ENCODE results near the gene BDKRB2.
A peak's percentile ranks its signal among the peaks of the same experiment; 100 is the strongest.

The BDKRB2 gene

DNA sequence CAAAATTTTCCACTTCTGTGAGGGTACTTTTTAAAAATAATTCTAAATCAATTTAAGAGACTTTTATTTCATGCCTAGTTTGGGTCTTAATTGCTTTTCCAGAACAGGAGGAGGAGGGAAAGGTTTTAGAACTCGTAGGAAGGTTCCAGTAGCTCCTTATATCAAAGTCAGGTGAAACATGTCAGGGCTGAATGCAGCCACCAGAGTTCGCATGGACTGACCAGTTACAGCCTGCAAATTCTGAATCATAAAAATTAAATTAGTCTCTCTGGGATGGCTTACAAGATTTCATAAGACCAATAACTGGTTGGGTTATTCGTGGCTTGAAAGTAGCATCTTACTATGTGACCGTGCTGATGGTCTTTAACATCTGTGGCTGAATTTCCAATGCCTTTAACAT lies 51.8 kb downstream of the BDKRB2 start:
- Histone ChIP-seq H3K4me1 (ENCODE audit: control insufficient read depth in 5 of 5, insufficient read depth in 5 of 5, low read length in 5 of 5) (peaks cover 0 to 19% (median 6%) of the 10 kb centered on the region in 5 donors), H3K4me3 (ENCODE audit: low read depth in 1 of 5, low read length in 5 of 5) (no peak overlapping the region), H3K9me3 (ENCODE audit: control insufficient read depth in 5 of 5, low read length in 5 of 5) (peaks cover 0 to 4% (median 0%) of the 10 kb centered on the region in 5 donors), H3K9ac (ENCODE audit: low read length in 5 of 5) (no peak overlapping the region), H3K27me3 (ENCODE audit: control insufficient read depth in 5 of 5, insufficient read depth in 4 of 5, low read length in 5 of 5) (peaks cover 0 to 11% (median 2%) of the 10 kb centered on the region in 5 donors), H3K27ac (ENCODE audit: low read depth, low read length) (peak overlapping the region; percentile 12), H3K36me3 (ENCODE audit: control insufficient read depth in 5 of 5, insufficient read depth in 5 of 5, low read length in 5 of 5) (no peaks in the 10 kb centered on the region)

DNA sequence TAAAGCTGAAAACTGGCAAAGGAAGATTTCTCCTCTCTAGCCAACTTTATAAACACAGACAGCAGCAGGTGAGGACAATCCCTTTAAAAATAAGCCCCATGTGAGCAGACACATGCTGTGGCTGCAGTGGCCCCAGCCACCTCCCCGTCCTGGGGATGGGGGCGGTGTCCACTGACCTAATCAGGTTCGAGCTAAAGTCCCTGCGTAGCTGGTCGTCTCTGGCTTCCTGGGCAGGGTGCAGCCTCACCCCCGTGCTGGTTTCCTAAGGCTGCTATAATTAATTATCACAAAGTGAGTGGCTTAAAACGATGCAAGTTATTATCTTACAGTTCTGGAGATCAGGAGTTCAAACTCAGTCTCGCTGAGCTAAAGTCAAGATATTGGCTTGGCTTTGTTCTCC lies 52.4 kb downstream of the BDKRB2 start:
- peaks cover 0 to 15% (median 5%) of the 10 kb centered on the region in 5 donors for H3K27me3 ChIP-seq (ENCODE audit: control insufficient read depth in 5 of 5, insufficient read depth in 4 of 5, low read length in 5 of 5)
- H3K9me3 ChIP-seq (ENCODE audit: control insufficient read depth in 5 of 5, low read length in 5 of 5), result peaks cover 0 to 4% (median 0%) of the 10 kb centered on the region in 5 donors
- H3K36me3 ChIP-seq (ENCODE audit: control insufficient read depth in 5 of 5, insufficient read depth in 5 of 5, low read length in 5 of 5), result no peaks in the 10 kb centered on the region
- H3K9ac ChIP-seq (ENCODE audit: low read length in 5 of 5), result no peak overlapping the region
- no peak overlapping the region for H3K4me3 ChIP-seq (ENCODE audit: low read depth in 1 of 5, low read length in 5 of 5)
- peaks cover 0 to 19% (median 6%) of the 10 kb centered on the region in 5 donors for H3K4me1 ChIP-seq (ENCODE audit: control insufficient read depth in 5 of 5, insufficient read depth in 5 of 5, low read length in 5 of 5)
- no peak overlapping the region for H3K27ac ChIP-seq (ENCODE audit: low read depth, low read length)

DNA sequence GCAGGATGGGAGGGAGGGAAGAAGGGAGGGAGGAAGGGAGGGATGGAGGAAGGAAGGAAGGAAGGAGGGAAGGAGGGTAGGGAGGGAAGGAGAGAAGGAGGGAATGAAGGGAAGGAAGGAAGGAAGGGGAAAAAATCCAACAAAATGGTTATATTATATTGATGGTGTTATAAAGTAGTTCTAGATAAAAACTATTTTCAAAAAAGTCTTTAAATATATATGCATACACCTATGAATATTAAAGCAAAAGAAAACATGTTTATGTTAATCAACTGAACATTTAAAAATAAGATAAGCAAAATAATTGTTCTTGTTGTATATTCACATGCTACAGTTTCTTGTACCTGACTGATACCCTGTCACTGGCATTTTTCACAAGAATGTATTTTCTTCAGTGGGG lies 53.3 kb downstream of the BDKRB2 start:
- Histone ChIP-seq H3K4me3 (ENCODE audit: low read depth in 1 of 5, low read length in 5 of 5) (no peak overlapping the region), H3K9ac (ENCODE audit: low read length in 5 of 5) (no peak overlapping the region), H3K36me3 (ENCODE audit: control insufficient read depth in 5 of 5, insufficient read depth in 5 of 5, low read length in 5 of 5) (no peaks in the 10 kb centered on the region), H3K4me1 (ENCODE audit: control insufficient read depth in 5 of 5, insufficient read depth in 5 of 5, low read length in 5 of 5) (peaks cover 0 to 19% (median 6%) of the 10 kb centered on the region in 5 donors), H3K27ac (ENCODE audit: low read depth, low read length) (no peak overlapping the region), H3K27me3 (ENCODE audit: control insufficient read depth in 5 of 5, insufficient read depth in 4 of 5, low read length in 5 of 5) (peaks cover 0 to 16% (median 5%) of the 10 kb centered on the region in 5 donors), H3K9me3 (ENCODE audit: control insufficient read depth in 5 of 5, low read length in 5 of 5) (peaks cover 0 to 4% (median 0%) of the 10 kb centered on the region in 5 donors)

GRCh38 chr14:96260341-96260821 lies 55.7 kb downstream of the BDKRB2 start:
- H3K9me3 ChIP-seq (ENCODE audit: control insufficient read depth in 5 of 5, low read length in 5 of 5), result peaks cover 0 to 4% (median 0%) of the 10 kb centered on the region in 5 donors
- H3K4me3 ChIP-seq (ENCODE audit: low read depth in 1 of 5, low read length in 5 of 5), result no peak overlapping the region
- peaks cover 0 to 9% (median 4%) of the 10 kb centered on the region in 5 donors for H3K27me3 ChIP-seq (ENCODE audit: control insufficient read depth in 5 of 5, insufficient read depth in 4 of 5, low read length in 5 of 5)
- H3K27ac ChIP-seq (ENCODE audit: low read depth, low read length), result no peak overlapping the region
- H3K9ac ChIP-seq (ENCODE audit: low read length in 5 of 5), result no peak overlapping the region
- H3K4me1 ChIP-seq (ENCODE audit: control insufficient read depth in 5 of 5, insufficient read depth in 5 of 5, low read length in 5 of 5), result peaks cover 0 to 17% (median 6%) of the 10 kb centered on the region in 5 donors
- H3K36me3 ChIP-seq (ENCODE audit: control insufficient read depth in 5 of 5, insufficient read depth in 5 of 5, low read length in 5 of 5), result no peaks in the 10 kb centered on the region

- H3K36me3 ChIP-seq (ENCODE audit: control insufficient read depth in 5 of 5, insufficient read depth in 5 of 5, low read length in 5 of 5), result no peaks in the 10 kb centered on the region
- no peak overlapping the region for H3K4me3 ChIP-seq (ENCODE audit: low read depth in 1 of 5, low read length in 5 of 5)
- no peak overlapping the region for H3K27ac ChIP-seq (ENCODE audit: low read depth, low read length)
- H3K4me1 ChIP-seq (ENCODE audit: control insufficient read depth in 5 of 5, insufficient read depth in 5 of 5, low read length in 5 of 5), result peaks cover 0 to 10% (median under 1%) of the 10 kb centered on the region in 5 donors
- H3K27me3 ChIP-seq (ENCODE audit: control insufficient read depth in 5 of 5, insufficient read depth in 4 of 5, low read length in 5 of 5), result peaks cover 0 to 9% (median 4%) of the 10 kb centered on the region in 5 donors
- no peak overlapping the region for H3K9ac ChIP-seq (ENCODE audit: low read length in 5 of 5)
- H3K9me3 ChIP-seq (ENCODE audit: control insufficient read depth in 5 of 5, low read length in 5 of 5), result peaks cover 0 to 4% (median 0%) of the 10 kb centered on the region in 5 donors
These were observed 56.4 kb downstream of the BDKRB2 start for GRCh38 chr14:96261053-96261452.

DNA sequence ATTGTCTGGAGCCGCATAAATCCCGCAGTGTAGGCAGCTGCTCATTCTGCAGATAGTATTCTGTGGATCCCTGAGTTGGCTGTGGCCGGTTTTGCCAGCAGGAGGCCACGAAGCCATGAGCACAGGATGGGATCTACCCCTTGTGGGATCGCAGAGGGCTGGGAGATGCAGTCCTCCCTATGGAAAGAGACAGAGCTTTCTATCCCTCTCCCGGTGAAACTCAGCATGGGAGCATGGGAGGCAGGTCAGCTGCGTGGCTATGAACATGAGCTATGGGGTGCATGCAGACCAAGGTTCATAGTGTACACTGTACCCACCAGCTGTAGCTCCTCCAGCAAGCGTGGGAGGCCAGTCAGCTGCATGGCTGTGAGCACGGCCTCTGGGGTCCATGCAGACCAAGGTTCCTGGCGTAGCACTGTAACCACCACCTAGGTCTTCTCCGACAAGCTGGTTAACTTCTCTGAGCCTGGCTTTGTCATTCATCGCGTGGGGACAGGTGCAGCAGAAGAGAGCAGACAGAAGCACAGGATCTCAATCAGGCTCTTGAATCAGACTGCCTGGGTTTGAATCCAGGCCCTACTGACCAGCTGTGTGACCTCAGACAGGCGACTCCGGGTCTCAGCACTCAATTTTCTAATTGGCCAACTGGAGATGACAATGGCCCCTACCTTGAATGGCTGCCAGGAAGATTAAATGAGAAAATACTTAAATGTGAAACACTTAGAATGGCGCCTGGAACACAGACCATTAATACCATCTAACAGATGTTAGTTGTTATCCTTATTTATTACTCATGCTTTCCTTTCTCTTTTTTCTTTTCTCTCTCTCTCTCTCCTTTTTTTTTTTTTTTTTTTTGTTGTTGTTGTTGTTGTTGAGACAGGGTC lies 57.4 kb downstream of the BDKRB2 start:
- peaks cover 0 to 4% (median 0%) of the 10 kb centered on the region in 5 donors for H3K9me3 ChIP-seq (ENCODE audit: control insufficient read depth in 5 of 5, low read length in 5 of 5)
- no peak overlapping the region for H3K27ac ChIP-seq (ENCODE audit: low read depth, low read length)
- H3K27me3 ChIP-seq (ENCODE audit: control insufficient read depth in 5 of 5, insufficient read depth in 4 of 5, low read length in 5 of 5), result peaks cover under 1 to 8% (median 4%) of the 10 kb centered on the region in 5 donors
- H3K4me3 ChIP-seq (ENCODE audit: low read depth in 1 of 5, low read length in 5 of 5), result no peak overlapping the region
- H3K9ac ChIP-seq (ENCODE audit: low read length in 5 of 5), result no peak overlapping the region
- peaks cover 0 to 3% (median 0%) of the 10 kb centered on the region in 5 donors for H3K4me1 ChIP-seq (ENCODE audit: control insufficient read depth in 5 of 5, insufficient read depth in 5 of 5, low read length in 5 of 5)
- no peaks in the 10 kb centered on the region for H3K36me3 ChIP-seq (ENCODE audit: control insufficient read depth in 5 of 5, insufficient read depth in 5 of 5, low read length in 5 of 5)

- peak overlapping the region in 1 of 5 donors; percentile 16 for H3K4me3 ChIP-seq (ENCODE audit: low read depth in 1 of 5, low read length in 5 of 5)
- H3K9ac ChIP-seq (ENCODE audit: low read length in 5 of 5), result no peak overlapping the region
- peaks cover 4 to 15% (median 4%) of the 10 kb centered on the region in 5 donors for H3K27me3 ChIP-seq (ENCODE audit: control insufficient read depth in 5 of 5, insufficient read depth in 4 of 5, low read length in 5 of 5)
- peaks cover 0 to 14% (median 5%) of the 10 kb centered on the region in 5 donors for H3K4me1 ChIP-seq (ENCODE audit: control insufficient read depth in 5 of 5, insufficient read depth in 5 of 5, low read length in 5 of 5)
- no peaks in the 10 kb centered on the region for H3K36me3 ChIP-seq (ENCODE audit: control insufficient read depth in 5 of 5, insufficient read depth in 5 of 5, low read length in 5 of 5)
- H3K27ac ChIP-seq (ENCODE audit: low read depth, low read length), result no peak overlapping the region
- H3K9me3 ChIP-seq (ENCODE audit: control insufficient read depth in 5 of 5, low read length in 5 of 5), result peaks cover 0 to 4% (median 0%) of the 10 kb centered on the region in 5 donors
These were observed 58.9 kb downstream of the BDKRB2 start for GRCh38 chr14:96263347-96264199.

DNA sequence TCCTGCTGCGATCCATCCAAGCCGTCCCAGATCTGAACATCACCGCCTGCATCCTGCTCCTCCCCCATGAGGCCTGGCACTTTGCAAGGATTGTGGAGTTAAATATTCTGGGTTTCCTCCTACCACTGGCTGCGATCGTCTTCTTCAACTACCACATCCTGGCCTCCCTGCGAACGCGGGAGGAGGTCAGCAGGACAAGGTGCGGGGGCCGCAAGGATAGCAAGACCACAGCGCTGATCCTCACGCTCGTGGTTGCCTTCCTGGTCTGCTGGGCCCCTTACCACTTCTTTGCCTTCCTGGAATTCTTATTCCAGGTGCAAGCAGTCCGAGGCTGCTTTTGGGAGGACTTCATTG lies 59.5 kb downstream of the BDKRB2 start:
- H3K27me3 ChIP-seq (ENCODE audit: control insufficient read depth in 5 of 5, insufficient read depth in 4 of 5, low read length in 5 of 5), result peaks cover 4 to 19% (median 4%) of the 10 kb centered on the region in 5 donors
- H3K36me3 ChIP-seq (ENCODE audit: control insufficient read depth in 5 of 5, insufficient read depth in 5 of 5, low read length in 5 of 5), result no peaks in the 10 kb centered on the region
- H3K9ac ChIP-seq (ENCODE audit: low read length in 5 of 5), result no peak overlapping the region
- H3K27ac ChIP-seq (ENCODE audit: low read depth, low read length), result no peak overlapping the region
- peaks cover 0 to 4% (median 0%) of the 10 kb centered on the region in 5 donors for H3K9me3 ChIP-seq (ENCODE audit: control insufficient read depth in 5 of 5, low read length in 5 of 5)
- no peak overlapping the region for H3K4me3 ChIP-seq (ENCODE audit: low read depth in 1 of 5, low read length in 5 of 5)
- H3K4me1 ChIP-seq (ENCODE audit: control insufficient read depth in 5 of 5, insufficient read depth in 5 of 5, low read length in 5 of 5), result peaks cover 0 to 20% (median 11%) of the 10 kb centered on the region in 5 donors

- no peak overlapping the region for H3K9ac ChIP-seq (ENCODE audit: low read length in 5 of 5)
- peaks cover 0 to 27% (median 13%) of the 10 kb centered on the region in 5 donors for H3K4me1 ChIP-seq (ENCODE audit: control insufficient read depth in 5 of 5, insufficient read depth in 5 of 5, low read length in 5 of 5)
- peaks cover 4 to 20% (median 5%) of the 10 kb centered on the region in 5 donors for H3K27me3 ChIP-seq (ENCODE audit: control insufficient read depth in 5 of 5, insufficient read depth in 4 of 5, low read length in 5 of 5)
- peaks cover 0 to under 1% (median 0%) of the 10 kb centered on the region in 5 donors for H3K9me3 ChIP-seq (ENCODE audit: control insufficient read depth in 5 of 5, low read length in 5 of 5)
- no peak overlapping the region for H3K27ac ChIP-seq (ENCODE audit: low read depth, low read length)
- H3K4me3 ChIP-seq (ENCODE audit: low read depth in 1 of 5, low read length in 5 of 5), result no peak overlapping the region
- H3K36me3 ChIP-seq (ENCODE audit: control insufficient read depth in 5 of 5, insufficient read depth in 5 of 5, low read length in 5 of 5), result no peaks in the 10 kb centered on the region
These were observed 60.2 kb downstream of the BDKRB2 start for GRCh38 chr14:96264853-96265252.
